ENCODE results near the gene CXCR5.
A peak's percentile ranks its signal among the peaks of the same experiment; 100 is the strongest.

CXCR5 gene

DNA sequence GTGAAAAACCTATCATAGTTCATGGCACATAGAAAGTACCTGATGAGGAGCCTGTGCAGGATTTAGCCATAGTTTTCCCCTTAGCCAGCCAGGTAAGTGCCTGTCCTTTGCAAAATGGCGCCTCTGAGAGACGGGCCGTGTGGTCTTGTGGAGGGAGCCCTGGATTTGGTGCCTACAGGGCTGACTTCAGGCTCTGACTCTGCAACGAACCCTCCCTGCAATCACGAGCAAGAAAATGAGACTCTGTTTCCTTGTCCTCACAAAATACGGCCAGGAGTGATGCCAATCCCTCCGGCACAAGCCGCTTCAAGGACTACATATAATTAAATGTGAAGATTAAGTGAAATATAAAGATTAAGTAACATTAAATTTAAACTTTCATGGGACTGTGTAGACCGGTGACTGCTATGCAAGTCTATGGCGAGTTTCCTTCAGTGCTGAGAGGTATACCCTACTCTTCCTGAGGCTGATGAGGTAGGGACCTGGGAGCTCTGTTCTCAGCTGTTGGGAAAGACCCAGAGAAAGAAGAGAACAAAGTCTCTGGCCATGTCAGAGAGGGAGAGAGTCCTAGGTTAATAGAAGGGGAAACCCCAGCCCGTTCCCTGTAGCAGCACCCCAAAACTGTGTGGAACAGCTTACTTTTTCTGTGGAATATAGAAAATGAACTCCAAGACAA, 6.1 kb upstream of the CXCR5 start:
- no peak for DNase-seq

DNA sequence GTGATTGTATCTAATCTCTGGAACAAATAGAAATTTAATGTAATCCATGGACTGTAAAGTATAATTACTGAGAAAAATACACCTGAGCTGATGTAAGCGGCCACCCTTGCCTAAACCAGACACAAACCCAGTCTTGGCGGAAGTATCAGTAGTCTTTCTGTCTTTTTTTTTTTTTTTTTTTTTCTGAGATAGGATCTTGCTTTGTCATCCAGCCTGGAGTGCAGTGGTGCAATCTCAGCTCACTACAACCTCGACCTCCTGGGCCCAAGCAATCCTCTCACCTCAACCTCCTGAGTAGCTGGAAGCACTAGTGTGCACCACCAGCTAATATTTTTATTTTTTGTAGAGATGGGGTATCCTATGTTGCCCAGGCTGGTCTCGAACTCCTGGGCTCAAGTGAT, 5.5 kb upstream of the CXCR5 start:
- no peak for DNase-seq

DNA sequence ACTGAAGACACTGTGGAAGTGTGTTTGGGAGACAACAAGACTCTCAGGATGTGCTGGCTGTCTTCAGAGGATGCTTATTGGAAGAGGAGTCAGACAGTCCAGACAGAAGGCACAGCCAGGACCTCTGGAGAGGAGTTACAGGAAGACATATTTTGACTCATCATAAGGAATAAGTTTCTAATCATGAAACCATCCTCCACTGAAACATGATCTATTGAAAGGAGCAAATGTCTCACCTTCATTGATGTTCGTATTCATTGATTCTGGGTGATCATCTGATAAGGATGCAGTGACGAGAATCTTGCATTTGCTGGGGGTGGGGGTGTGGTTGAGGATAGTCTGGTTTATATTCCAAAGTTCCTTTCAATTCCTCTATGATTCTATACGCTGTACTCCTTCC, 2.5 kb upstream of the CXCR5 start:
- no peak for DNase-seq

DNA sequence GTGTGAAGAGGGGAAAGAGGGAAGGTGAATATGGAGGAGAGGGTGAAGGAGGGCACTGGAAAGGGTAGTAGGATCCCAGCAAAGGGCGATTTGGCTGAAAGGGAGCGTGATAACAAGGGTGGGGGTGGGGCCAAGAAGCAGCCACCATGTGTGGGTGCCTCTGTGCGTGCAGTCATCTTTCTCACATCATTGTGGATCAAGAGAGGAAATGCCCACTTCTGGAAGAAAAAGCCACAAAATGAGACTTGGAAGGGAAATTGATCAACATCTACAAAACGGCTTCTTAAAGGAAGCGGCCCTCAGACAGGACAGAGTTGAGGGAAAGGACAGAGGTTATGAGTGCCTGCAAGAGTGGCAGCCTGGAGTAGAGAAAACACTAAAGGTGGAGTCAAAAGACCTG, 1.2 kb upstream of the CXCR5 start:
- DNase-seq = no peak

DNA sequence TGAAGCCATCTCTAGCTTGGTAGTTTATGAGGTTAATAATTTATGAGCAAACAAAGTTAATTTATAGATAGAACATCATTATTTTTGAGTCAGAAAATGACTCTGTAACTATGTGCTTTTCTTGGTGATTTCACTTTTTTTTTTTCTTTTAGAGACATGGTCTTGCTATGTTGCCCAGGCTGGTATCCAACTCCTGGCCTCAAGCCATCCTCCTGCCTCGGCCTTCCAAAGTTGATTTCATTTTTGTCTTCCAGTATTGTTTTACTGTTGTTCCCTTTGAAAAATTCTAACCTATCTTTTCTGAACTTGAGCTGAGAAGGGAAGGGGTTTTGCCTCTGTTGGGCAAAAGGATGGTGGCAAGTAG, 706 bp upstream of the CXCR5 start:
- no peak for DNase-seq

DNA sequence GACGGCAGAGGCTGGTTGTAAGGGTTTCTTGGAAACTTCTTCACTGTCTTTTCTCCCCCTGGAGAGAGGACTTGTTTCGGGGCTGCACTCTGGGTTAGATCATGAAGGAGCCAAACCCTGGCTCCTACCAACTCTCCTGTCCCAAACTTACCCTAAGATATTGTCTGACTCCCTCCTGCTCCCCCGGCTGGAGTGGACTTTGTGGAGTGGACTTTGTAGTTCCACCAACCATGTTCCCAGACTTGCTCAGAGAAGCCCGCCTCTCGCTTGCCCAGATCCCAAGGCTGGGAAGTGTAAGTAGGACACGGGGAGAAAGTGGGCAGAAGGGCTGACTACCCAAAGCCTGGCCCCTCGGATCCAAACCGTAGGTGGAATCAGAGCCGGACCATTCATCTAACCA, 1.2 kb downstream of the CXCR5 start:
- no peak for DNase-seq

DNA sequence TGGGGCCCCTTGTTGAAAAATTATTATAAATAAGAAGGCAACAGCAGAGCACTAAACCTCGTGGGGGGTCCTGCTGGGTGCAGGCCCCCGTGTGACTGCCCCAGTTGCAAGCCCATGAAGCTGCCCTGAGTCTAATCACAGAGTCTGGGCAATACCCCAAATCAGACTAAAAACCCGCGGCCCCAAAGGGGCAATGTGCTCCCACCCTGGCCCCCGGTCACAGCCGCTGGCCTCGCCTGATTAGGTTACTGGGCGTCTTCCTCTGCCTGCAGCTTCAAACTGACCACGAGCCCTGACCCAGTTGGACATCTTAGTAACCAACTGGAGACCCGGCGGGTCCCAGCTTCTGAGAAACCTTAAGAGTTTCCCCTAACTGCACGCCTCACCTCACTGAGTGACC, 1.6 kb downstream of the CXCR5 start:
- no peak for DNase-seq

DNA sequence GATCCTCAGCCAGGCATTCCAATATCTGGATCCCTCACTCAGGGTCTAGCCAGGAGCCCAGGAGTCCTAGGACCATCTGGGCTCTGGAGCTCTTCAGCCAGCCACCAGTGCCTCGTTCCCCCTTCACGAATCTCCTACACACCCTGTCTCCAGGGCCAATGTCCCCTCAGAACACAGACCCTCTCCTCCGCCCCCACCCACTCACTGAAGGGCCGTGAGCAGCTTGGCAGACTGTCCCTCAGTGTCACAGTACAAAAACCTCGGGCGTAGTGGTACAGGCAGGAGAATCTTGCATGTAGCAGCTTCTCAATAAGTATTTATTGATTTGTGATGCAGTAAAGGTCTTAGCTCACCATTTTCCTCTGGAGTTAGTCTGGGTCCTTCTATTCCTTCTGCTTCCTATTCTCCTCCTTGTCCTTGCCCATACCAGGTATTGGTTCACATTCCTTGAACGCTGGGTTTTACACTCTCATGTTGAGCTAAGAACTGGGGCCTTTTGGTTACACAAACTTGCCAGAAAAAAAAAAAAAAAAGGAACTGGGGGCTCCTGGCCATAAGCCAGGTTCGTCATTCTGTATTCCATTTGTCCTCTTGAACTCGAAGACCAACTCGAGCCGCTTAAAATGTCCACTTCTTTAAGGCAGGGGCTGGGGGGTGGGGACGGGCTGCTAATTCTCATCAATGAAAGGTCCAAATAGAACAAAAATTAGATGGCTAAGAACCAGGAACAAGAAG, 2.3 kb downstream of the CXCR5 start:
- DNase-seq = no peak

DNA sequence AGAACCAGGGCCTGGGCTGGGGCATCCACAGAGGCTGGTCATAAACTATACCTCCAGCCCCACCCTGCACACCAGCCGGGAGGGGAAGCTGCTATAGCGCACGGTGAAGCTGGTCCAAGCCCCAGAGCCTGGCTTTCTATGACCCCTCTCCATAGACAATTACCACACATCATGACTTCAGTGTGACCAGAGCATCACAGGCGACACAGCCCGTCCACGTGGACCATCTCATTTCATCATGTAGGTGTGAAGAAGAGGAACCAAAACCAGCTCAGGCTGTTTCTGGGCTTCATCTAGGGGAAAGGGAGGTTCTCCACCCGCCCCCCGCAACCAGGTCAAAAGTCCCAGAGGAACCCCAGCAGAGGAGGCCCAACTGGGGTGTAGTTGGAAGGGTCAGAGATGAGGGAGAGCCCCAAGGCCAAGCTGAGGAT, 3.0 kb downstream of the CXCR5 start:
- no peak for DNase-seq

DNA sequence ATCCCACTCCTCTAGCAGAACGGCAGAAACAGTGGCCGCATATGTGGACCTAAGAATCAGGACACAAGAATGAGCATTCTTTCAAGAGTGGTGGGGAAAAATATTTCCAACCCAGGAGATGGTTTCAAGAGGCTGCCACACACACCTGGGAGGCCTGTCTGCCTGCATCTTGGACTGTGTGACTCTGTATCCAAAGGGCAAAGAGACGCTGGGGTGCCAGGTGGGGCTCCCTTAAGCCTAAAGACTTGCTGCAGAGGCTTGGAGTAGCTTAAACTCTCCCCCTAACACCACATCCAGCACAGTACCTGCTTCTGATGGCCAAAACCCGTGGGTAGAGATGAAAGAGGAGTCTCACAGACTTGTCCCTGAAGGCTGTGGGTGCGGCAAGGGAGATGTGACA, 3.5 kb downstream of the CXCR5 start:
- no peak for DNase-seq

DNA sequence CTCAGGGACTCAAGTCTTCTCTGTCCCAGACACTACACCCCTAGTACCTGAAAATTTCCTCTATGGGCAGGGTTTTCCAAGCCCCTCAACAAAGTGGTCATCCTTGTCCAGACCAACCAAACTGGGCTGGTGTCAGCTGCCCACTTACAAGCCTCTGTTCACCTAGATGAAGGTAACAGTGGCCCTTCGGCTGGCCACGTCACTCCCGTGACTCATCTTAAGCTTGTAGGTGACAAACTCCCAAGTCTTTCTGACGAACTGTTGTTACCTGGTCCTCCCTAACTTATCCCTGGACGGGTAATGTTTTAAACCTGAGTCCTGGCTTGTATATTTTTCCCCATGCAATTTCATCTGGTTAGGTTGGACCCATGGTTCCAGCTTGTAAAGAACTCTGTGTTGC, 4.7 kb downstream of the CXCR5 start:
- DNase-seq = no peak

DNA sequence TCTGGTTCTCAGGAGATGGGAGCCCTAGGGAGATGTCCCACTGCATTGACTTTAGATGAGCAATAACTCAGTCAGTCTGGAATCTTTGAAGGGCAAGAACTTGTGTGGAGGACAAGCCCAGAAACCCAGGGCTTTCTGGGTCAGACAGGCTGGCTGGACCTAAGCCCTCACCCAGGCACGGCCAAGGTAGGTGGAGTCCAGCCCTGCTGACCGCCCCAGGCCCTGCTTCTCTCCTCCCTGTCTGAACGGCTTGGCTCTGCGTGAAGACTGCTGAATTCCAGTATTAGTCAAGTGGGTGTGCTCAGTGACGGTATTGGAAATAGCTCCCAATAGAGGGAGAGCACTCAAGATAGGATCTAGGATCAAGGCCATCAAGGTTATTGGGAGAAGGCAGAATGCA, 6.1 kb downstream of the CXCR5 start:
- no peak for DNase-seq

DNA sequence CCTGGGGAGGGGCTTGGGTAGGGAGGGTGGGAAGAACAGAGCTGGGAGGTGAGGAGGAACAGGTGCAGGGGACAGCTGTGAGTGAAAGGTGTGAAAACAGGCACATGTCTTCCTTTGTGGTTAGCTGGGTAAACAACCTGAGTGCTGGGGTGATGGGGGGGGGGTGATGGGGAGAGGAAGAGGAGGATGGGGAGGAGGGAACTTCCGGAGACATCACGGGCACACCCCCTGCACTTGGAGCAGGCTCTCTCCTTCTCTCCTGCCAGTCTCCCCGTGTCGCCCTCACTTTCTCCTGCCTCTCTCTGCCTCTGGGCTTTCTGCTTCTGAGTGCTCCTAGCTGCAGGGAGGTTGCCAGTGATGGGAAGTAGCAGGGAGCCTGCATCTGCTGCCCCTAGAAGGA, 8.8 kb downstream of the CXCR5 start:
- peak; percentile 58 for DNase-seq

DNA sequence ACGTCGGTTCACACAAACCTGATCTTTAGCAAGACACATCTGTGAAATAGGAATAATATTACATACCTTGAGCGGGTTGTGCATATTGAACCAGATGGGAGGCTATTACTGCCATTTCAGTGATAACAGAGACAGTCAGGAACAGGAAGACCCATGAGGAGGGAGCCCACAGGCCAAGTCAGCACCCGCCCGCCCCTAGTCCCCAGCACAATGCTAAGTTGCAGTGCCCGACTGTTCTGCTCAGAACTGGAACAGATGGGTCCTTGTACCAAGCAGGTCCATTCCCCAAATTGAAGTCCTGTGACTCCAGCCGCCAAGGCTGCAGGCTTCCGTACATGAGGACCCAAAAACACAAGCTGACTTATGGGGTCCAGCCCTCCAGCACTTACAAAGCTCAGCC, 9.3 kb downstream of the CXCR5 start:
- no peak for DNase-seq

DNA sequence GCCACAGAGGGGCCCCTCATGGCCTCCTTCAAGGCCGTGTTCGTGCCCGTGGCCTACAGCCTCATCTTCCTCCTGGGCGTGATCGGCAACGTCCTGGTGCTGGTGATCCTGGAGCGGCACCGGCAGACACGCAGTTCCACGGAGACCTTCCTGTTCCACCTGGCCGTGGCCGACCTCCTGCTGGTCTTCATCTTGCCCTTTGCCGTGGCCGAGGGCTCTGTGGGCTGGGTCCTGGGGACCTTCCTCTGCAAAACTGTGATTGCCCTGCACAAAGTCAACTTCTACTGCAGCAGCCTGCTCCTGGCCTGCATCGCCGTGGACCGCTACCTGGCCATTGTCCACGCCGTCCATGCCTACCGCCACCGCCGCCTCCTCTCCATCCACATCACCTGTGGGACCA, 10.0 kb downstream of the CXCR5 start:
- no peak for DNase-seq

DNA sequence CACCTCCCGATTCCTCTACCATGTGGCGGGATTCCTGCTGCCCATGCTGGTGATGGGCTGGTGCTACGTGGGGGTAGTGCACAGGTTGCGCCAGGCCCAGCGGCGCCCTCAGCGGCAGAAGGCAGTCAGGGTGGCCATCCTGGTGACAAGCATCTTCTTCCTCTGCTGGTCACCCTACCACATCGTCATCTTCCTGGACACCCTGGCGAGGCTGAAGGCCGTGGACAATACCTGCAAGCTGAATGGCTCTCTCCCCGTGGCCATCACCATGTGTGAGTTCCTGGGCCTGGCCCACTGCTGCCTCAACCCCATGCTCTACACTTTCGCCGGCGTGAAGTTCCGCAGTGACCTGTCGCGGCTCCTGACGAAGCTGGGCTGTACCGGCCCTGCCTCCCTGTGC, 10.5 kb downstream of the CXCR5 start:
- no peak for DNase-seq

DNA sequence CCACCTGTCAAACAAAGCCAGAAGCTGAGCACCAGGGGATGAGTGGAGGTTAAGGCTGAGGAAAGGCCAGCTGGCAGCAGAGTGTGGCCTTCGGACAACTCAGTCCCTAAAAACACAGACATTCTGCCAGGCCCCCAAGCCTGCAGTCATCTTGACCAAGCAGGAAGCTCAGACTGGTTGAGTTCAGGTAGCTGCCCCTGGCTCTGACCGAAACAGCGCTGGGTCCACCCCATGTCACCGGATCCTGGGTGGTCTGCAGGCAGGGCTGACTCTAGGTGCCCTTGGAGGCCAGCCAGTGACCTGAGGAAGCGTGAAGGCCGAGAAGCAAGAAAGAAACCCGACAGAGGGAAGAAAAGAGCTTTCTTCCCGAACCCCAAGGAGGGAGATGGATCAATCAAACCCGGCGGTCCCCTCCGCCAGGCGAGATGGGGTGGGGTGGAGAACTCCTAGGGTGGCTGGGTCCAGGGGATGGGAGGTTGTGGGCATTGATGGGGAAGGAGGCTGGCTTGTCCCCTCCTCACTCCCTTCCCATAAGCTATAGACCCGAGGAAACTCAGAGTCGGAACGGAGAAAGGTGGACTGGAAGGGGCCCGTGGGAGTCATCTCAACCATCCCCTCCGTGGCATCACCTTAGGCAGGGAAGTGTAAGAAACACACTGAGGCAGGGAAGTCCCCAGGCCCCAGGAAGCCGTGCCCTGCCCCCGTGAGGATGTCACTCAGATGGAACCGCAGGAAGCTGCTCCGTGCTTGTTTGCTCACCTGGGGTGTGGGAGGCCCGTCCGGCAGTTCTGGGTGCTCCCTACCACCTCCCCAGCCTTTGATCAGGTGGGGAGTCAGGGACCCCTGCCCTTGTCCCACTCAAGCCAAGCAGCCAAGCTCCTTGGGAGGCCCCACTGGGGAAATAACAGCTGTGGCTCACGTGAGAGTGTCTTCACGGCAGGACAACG, 11.7 kb downstream of the CXCR5 start:
- peak; percentile 76 for DNase-seq

DNA sequence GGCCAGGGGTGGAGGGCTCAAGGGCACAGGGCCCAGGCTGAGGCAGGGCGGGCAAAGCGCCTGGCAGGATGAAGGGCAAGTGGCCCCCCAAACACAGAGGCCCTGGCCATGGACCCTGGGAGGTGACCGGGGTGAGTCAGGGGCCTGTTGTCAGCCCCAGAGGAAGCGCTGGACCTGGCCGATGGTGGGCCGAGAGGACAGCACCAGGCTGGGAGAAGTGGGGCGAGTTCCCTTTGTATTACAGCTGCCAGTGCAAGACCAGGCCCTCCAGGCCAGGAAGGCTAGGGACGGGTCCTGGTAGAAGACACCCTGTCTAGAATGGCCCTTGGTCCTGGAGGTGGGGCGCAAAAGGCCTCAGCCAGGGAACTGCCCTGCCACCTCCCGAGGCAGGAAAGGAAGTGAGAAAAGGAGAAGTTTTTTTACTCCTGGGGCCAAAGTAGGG, 12.8 kb downstream of the CXCR5 start:
- no peak for DNase-seq

DNA sequence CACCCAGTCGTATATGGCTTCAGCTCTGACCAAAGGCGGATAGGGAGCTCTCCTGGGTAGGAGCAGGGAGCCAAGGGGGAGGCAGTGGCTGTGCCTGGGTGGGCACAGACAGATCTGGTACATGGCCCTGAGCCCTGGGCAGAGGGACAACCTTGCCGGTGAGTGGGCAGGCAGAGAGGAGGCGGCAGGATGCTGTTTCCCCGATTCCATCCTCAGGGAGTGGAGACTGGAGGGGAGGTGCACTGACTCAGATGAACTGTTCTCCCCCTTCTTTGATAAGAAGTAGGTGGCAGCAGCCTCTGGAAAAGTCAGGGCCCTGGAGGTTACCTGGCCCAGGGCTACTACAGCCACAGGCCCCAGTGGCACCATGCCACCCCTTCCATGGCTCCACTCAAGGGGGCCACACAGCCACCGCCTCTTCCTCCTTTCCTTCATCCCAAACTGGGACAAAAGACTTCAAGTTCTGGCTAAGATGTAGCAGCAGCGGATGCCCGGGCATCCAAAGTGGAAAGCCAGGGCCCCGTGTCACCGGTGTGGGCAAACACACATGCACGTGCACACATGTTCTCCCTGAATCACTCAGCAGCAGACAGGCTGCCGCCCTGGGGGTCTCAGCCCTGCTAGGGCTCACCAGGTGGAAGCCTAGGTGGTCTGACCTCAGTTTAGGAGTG, 13.4 kb downstream of the CXCR5 start:
- no peak for DNase-seq

DNA sequence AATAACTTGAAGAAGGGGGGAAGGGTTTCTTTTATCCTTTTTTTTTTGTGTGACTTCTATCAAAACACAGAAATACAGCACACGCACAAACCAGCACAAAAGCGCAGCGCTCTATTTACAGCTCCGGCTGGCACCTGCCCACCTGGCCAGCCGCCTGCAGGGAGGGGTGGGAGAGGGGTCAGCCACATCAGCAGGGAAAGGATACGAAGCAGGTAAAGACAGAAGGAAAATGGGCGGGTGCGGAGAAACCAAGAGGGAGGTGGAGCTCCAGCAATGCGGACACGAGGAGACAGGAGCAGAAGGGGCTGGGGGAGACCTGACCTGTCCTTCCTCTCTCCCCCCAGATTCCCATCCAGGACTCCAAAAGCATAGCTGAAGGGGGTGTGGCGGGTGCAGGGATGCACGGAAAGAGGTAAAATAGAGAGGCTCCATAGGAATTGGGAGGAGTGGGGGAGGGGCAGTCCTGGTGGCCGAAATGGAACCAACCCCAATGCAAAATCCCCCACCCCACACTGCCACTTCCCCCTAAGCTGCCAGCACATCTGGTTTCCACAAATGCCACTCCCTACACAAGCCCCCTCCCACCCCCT, 14.1 kb downstream of the CXCR5 start:
- no peak for DNase-seq

DNA sequence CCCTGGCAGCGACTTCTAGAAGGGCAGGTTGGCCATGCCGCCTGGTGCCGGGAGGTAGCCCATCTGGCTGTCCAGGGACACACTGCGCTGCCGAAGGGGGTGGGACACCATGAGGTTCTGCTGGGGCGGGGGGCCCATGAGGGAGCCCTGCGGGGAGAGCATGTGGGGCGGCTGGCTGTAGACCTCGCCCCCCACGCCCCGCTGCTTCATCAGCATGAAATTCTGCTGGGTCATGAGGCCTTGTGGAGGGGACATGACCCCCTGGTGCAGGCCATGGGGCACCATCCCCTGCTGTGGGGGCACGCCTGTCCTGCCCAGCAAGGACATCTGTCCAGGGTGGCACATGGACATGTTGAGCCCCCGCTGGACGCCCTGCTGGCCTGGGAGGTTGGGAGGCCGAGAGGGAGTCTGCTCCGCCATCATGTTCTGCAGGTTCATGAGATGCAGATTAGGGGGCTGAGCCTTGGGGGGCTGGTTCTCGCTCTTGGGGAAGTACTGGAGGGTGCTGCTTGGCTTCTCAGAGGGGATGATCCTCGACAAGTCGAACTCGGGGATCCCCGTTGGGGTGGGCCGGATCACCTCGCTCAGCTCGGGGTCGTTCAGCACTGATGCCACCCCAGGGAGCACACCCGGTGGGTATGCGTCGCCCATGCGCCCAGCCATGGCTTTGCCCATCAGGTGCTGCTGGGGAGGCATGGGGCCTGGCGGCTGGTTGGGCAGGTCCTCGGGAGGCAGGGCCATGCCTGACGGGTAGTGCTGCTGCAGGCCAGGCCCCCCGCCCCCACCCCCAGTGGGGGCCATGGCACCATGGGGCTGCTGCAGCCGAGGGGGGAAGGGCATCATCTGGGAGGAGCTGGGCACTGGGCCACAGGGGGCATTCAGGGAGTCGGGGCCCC, 15.0 kb downstream of the CXCR5 start:
- no peak for DNase-seq

DNA sequence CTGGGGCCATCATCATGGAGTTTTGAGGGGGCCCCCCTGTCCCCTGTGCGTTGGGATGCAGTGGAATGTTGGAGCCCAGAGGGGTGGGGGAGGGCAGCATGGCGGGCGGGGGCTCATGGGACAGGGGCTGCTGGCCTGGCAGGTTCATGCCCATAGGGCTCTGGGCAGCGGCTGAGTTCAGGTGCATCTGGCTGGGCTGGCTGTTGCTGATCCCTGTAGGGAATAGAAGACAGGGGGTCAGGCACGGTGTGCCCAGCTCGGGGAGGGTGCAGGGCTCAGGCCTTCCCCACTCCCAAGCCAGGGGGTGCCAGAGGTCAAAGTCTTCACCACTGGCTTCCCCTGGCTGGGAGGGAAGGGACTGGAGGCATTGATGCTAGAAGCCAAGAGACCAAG, 15.6 kb downstream of the CXCR5 start:
- DNase-seq = no peak

All from activated T-cell treated with anti-CD3 and anti-CD28 coated beads, Interleukin-2, amount 50 U/mL, for 1 hour (primary cell).